Chondrocyte (in vitro differentiated cells): Measurements from ENCODE around the gene TPM4. TPM values are rescaled to one million over a fixed set of nuclear protein-coding genes. Genes with fewer than 3 reads are reported as not detected.

Experiments
- DNase-seq: peaks from one replicate; pipeline ENCODE4 v3.0.0; 2021; ENCODE audit warnings: mixed read lengths, low spot score
- H3K27ac Mint-ChIP-seq: one replicate; pipeline ENCODE4 v1.8.0; 2021; ENCODE audit warnings: mild to moderate bottlenecking, moderate library complexity, mixed read lengths; ENCODE audit not compliant: unreplicated experiment
- H3K27me3 Mint-ChIP-seq: 2 replicates; pipeline ENCODE4 v1.8.0; 2021; ENCODE audit warnings: low read depth, mixed read lengths
- H3K36me3 Mint-ChIP-seq: 2 replicates; pipeline ENCODE4 v1.8.0; 2021; ENCODE audit warnings: low read depth, mixed read lengths
- H3K4me1 Mint-ChIP-seq: 2 replicates; pipeline ENCODE4 v1.8.0; 2021; ENCODE audit warnings: low read depth, mild to moderate bottlenecking, mixed read lengths
- H3K4me3 Mint-ChIP-seq: one replicate; pipeline ENCODE4 v1.8.0; 2021; ENCODE audit warnings: mild to moderate bottlenecking, moderate library complexity, mixed read lengths; ENCODE audit not compliant: unreplicated experiment
- H3K9me3 Mint-ChIP-seq: 2 replicates; pipeline ENCODE4 v1.8.0; 2021; ENCODE audit warnings: low read depth, mixed read lengths
- total RNA-seq: library from RNA; stranded (reverse); gene quantifications from 3 replicates; pipeline ENCODE4 v1.2.1, GENCODE V29; 2021
- TF ChIP-seq, protein P1 (sequence below): fragments of 200-600 bp; sonication (generic); IDR thresholded peaks from 2 replicates; pipeline ENCODE4 v1.5.0; 2021; ENCODE audit warnings: antibody characterized with exemption, mild to moderate bottlenecking, moderate library complexity

TPM4 gene
- total RNA-seq, 1 donor from 2014 or later = 1,175 TPM

- H3K4me3 Mint-ChIP-seq = no peak overlapping the region
- peak overlapping the region; percentile 91 for H3K27ac Mint-ChIP-seq
- TF ChIP-seq, protein P1, sequence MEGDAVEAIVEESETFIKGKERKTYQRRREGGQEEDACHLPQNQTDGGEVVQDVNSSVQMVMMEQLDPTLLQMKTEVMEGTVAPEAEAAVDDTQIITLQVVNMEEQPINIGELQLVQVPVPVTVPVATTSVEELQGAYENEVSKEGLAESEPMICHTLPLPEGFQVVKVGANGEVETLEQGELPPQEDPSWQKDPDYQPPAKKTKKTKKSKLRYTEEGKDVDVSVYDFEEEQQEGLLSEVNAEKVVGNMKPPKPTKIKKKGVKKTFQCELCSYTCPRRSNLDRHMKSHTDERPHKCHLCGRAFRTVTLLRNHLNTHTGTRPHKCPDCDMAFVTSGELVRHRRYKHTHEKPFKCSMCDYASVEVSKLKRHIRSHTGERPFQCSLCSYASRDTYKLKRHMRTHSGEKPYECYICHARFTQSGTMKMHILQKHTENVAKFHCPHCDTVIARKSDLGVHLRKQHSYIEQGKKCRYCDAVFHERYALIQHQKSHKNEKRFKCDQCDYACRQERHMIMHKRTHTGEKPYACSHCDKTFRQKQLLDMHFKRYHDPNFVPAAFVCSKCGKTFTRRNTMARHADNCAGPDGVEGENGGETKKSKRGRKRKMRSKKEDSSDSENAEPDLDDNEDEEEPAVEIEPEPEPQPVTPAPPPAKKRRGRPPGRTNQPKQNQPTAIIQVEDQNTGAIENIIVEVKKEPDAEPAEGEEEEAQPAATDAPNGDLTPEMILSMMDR = no peak
- no peaks in the 10 kb centered on the region for H3K27me3 Mint-ChIP-seq
- peaks cover 10% of the 10 kb centered on the region for H3K36me3 Mint-ChIP-seq
- no peaks in the 10 kb centered on the region for H3K9me3 Mint-ChIP-seq
- peak; percentile 57 for DNase-seq
- H3K4me1 Mint-ChIP-seq = peaks cover 35% of the 10 kb centered on the region
Observed at GRCh38 chr19:16073481-16073880, 2.8 kb upstream of the TPM4 start.

GRCh38 chr19:16073988-16074387 lies 2.3 kb upstream of the TPM4 start:
- H3K4me3 Mint-ChIP-seq = no peak overlapping the region

DNA sequence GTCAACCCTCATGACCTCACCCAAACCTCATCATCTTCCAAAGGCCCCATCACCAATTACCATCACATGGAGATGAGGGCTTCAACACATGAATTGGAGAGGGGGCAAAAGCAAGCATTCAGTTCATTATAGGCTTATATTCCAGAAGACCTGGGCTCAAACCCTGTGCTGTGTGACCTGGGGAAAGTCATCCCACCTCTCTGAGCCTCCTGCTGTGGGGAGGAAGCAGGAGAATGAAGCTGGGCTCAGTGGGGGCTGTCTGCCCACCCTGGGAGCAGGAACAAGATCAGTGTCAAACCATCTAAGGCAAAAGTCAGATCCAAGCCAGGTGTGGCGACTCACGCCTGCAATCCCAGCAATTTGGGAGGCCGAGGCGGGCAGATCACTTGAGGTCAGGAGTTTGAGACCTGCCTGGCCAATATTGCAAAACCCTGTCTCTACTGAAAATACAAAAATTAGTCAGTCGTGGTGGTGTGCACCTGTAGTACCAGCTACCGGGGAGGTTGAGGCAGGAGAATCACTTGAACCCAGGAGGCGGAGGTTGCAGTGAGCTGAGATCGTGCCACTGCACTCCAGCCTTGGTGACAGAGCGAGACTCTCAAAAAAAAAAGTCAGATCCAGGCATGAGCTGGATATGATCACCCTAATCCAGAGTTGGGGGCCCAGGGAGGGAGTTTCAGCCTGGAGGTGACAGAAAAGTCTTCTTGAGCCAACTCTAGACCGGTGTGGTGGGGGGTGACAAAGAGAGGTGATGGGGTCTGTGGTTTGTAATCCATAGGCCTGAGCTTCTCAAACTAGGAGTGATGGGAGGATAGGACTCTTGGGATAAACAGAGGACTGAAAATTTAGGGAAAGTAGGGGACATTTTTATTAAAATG lies 1.6 kb upstream of the TPM4 start:
- Mint-ChIP-seq H3K36me3 (peaks cover 14% of the 10 kb centered on the region), H3K4me3 (peak overlapping the region; percentile 97), H3K4me1 (peaks cover 45% of the 10 kb centered on the region)

More at GRCh38 chr19:16073988-16074387, 2.3 kb upstream of the TPM4 start:
- H3K27me3 Mint-ChIP-seq = no peaks in the 10 kb centered on the region
- H3K9me3 Mint-ChIP-seq = no peaks in the 10 kb centered on the region
- TF ChIP-seq, protein P1 = no peak
- DNase-seq = no peak
- peaks cover 38% of the 10 kb centered on the region for H3K4me1 Mint-ChIP-seq
- peak overlapping the region; percentile 91 for H3K27ac Mint-ChIP-seq
- H3K36me3 Mint-ChIP-seq = peaks cover 14% of the 10 kb centered on the region

GRCh38 chr19:16075430-16076153 lies 703 bp upstream of the TPM4 start:
- H3K27ac Mint-ChIP-seq = peak overlapping the region; percentile 91
- peaks cover 54% of the 10 kb centered on the region for H3K4me1 Mint-ChIP-seq
- peak overlapping the region; percentile 97 for H3K4me3 Mint-ChIP-seq
- peaks cover 14% of the 10 kb centered on the region for H3K36me3 Mint-ChIP-seq
- no peak for DNase-seq
- no peaks in the 10 kb centered on the region for H3K9me3 Mint-ChIP-seq
- TF ChIP-seq, protein P1 = no peak
- no peaks in the 10 kb centered on the region for H3K27me3 Mint-ChIP-seq

More for the DNA sequence above, 1.6 kb upstream of the TPM4 start:
- TF ChIP-seq, protein P1 = no peak
- peak overlapping the region; percentile 91 for H3K27ac Mint-ChIP-seq
- H3K27me3 Mint-ChIP-seq = no peaks in the 10 kb centered on the region
- peak; percentile 50 for DNase-seq
- no peaks in the 10 kb centered on the region for H3K9me3 Mint-ChIP-seq

GRCh38 chr19:16076958-16077611 lies 790 bp downstream of the TPM4 start:
- TF ChIP-seq, protein P1 = no peak
- Mint-ChIP-seq H3K4me1 (peaks cover 65% of the 10 kb centered on the region), H3K27ac (peak overlapping the region; percentile 99), H3K36me3 (peaks cover 21% of the 10 kb centered on the region), H3K9me3 (no peaks in the 10 kb centered on the region), H3K4me3 (peak overlapping the region; percentile 97), H3K27me3 (no peaks in the 10 kb centered on the region)
- peak; percentile 91 for DNase-seq
